Adipose tissue (tissue), 3 donors: ENCODE results near the gene SLC16A9. TPM values are rescaled to one million over a fixed set of nuclear protein-coding genes. Genes with fewer than 3 reads are reported as not detected.

Experiments
- H3K27ac ChIP-seq: one replicate; pipeline ENCODE4 v1.5.1; 2013; ENCODE audit warnings: low read depth, low read length
- WGBS, 3 donors: extraction: QIAGEN DNeasy Blood & Tissue Kit; methylation state at CpG; one replicate each; pipeline ENCODE4 v1.1.7; 2013; 5-methylcytosine and 5-hydroxymethylcytosine counted together
- polyA plus RNA-seq, 3 donors: library from polyadenylated mRNA; stranded (reverse); fragments of 200-250 nt; gene quantifications; one replicate each; pipeline ENCODE4 v1.2.3, GENCODE V29; 2013
- donor health status: healthy with polysubstance abuse.
- donor health status: Bipolar disorder and iron deficiency.
- donor health status: healthy.

The SLC16A9 gene
- polyA plus RNA-seq, 3 donors = 0.11 to 1.4 (median 0.19) TPM

DNA sequence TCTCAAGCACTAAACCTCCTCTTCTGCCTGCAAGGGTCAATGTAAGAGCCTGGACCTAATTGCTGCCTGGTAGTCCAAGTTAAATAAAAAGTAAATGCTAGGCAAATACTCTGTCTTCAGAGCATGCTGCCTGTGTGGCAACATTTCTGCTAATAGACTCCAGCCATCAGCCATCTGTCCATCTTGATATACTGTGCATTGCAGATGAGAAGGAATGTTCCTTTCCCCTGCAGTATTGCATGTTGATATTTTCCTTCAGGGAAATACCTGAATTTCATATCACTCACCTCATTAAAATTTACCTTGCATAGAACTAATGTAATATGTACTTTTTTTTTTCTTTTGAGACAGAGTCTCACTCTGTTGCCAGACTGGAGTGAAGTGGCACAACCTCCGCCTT is 87.9 kb downstream of the SLC16A9 start:
- H3K27ac ChIP-seq = no peak overlapping the region
- 94 to 100% (median 95%) methylated on average over 1 of the region's 1 CpG for WGBS, 3 donors

DNA sequence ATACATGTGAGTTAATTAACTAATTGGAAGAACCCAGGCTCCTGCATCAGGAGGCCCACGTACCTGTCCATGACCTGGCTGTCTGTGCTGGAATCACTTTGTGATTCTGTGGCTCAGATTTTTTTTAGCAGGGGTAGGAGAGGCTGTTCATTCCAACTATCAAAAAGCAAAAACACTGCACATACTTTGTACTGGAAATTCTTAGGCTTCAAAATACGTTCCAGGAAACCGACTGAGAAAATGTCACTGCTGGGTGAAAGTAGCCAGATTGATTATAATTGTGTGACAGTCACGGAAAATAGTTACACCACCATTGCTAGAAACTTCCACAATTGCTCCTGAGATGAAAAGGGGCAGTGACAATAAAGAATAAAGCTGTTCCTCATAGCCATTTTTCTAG is 91.0 kb downstream of the SLC16A9 start:
- no peak overlapping the region for H3K27ac ChIP-seq

DNA sequence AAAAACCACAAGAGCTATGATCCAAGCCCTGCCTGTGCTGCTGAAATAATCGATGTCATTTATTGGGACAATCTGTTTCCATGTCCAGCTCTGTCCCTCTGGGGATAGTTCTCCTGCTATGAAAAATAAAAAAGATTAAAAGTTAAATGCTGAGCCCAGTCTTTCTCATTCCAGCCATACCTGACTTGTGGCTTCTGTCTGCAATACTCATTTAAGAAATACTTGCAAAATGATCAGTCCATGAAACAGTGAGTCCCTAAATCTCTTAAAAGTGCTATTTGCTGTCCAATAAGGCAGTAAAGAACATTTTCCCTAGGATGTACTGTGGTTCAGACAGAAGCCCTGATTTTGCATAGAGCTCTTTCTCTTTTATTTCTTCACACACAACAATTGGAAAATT is 91.7 kb downstream of the SLC16A9 start:
- 63 to 65% (median 63%) methylated on average over 1 of the region's 1 CpG for WGBS, 3 donors
- no peak overlapping the region for H3K27ac ChIP-seq

More for the DNA sequence above, 91.0 kb downstream of the SLC16A9 start:
- WGBS, 3 donors = 46 to 60% (median 58%) methylated on average over 4 of the region's 4 CpGs

DNA sequence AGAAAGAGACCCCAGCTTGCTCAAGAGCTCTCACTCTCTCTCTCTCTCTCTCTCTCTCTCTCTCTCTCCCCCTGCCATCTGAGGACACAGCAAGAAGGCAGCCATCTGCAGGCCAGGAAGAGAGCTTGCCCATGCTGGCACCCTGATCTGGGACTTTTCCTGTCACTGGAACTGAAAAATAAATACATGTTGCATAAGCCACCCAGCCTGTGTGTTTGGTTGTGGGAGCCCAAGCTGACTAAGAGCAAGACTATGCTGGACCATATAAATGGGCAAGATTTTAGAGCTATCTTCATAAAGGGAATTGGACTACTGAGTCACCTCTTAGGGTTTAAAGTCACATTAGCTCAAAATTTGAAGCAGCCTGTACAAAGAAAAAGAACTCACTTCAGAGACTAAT is 98.6 kb downstream of the SLC16A9 start:
- no peak overlapping the region for H3K27ac ChIP-seq

DNA sequence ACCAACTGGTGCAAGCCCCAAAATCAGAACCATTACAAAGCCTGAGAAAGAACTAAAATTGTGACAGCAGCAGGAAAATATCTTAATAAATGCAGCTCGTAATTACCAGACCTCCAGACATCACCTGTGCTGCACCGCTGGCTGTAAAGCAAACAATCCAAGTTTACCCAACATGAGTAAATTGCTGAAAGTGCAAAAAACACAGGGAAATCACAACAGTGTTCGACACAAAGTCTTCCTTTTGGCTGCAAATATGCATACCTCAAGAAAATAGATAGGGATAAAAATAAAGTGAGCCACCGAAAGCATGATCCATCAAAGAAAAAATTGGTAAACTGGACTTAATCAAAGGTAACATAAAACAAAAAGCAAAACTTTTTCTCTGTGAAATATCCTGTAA is 101.7 kb downstream of the SLC16A9 start:
- 33 to 86% (median 84%) methylated on average over 4 of the region's 4 CpGs for WGBS, 3 donors
- no peak overlapping the region for H3K27ac ChIP-seq

DNA sequence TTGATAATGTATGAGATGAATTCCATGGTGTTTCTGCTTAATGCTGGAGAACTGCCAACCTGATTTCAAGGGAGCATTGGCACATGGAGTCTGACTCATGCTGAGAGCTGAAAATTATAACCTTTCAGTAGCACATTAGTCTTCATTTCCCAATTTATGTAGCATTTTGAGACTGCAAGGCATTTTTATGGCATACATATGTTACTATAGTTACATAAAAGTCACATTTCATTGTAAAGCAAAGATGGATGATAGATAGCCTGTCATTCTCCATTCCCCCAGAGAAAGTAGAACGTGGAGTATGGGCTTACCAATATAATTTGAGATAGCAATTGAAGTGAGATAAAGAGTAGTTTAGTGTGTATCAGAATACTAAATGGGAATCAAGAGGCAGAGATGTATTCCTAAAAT is 103.1 kb downstream of the SLC16A9 start:
- 51 to 73% (median 67%) methylated on average over 1 of the region's 1 CpG for WGBS, 3 donors

DNA sequence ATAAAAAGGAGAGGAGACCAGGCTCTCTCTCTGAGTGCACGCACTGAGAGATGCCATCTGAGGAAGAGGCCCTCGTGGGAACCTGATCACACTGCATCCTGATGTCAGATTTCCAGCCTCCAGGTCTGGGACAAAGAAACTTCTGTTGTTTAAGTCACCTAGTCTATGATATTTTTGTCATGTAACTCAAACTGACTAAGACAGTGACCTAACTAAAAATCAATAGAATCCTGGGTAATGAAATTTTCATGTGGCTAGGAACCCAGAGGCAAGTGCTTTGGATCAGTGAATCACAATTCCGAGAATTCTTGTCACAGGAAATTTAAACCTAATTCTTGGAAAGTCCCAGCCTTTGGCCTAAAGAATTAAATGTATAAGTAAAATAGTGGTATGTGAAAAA is 107.7 kb downstream of the SLC16A9 start:
- H3K27ac ChIP-seq = no peak overlapping the region
- WGBS, 3 donors = 79 to 88% (median 81%) methylated on average over 3 of the region's 3 CpGs

More for the DNA sequence above, 103.1 kb downstream of the SLC16A9 start:
- no peak overlapping the region for H3K27ac ChIP-seq

Other genes starting within 250 kb of the SLC16A9 start
- gene MRLN, start 43.6 kb upstream of the SLC16A9 start, polyA plus RNA-seq = 1 to 10 TPM in 1 of 3 donors, not detected in 2; 2.3 TPM
- gene CCDC6, start 196.7 kb upstream of the SLC16A9 start, polyA plus RNA-seq = 10 to 100 TPM in 2 of 3 donors, 1 to 10 TPM in 1; 8.6 to 11.9 (median 11.6) TPM